HEK293 (cell line): ENCODE data around the gene SLC22A9.

Source experiments
- CTCF ChIA-PET: fragments of 350-600 bp; formaldehyde crosslinking; extraction: SDS; loops from one replicate; lab custom pipeline; 2021; ENCODE audit warnings: antibody characterized with exemption; lab: Yijun Ruan, JAX
- POLR2A ChIA-PET: fragments of 300-600 bp; formaldehyde crosslinking; extraction: SDS; loops from one replicate; lab custom pipeline; 2020; ENCODE audit warnings: antibody characterized with exemption, inconsistent platforms; lab: Yijun Ruan, JAX
- H3K27ac ChIP-seq: fragments of 200-500 bp; sonication (Bioruptor generic); 2 replicates; pipeline ENCODE4 v1.5.1; 2014; ENCODE audit warnings: low read depth, low read length, control low read depth, inconsistent platforms; ENCODE audit errors: extremely low read depth
- H3K36me3 ChIP-seq, 2 experiments: fragments of 200-500 bp in 1 of 2; sonication (Bioruptor generic) in 1 of 2; 1 replicate in 1 of 2; 2 replicates in 1 of 2; pipeline ENCODE4 v1.5.1; 2014 to 2017; ENCODE audit warnings: inconsistent platforms in 2 of 2, low read length in 2 of 2; ENCODE audit not compliant: control insufficient read depth in 2 of 2, insufficient read depth in 1 of 2
- H3K4me1 ChIP-seq: fragments of 200-500 bp; sonication (Bioruptor generic); 2 replicates; pipeline ENCODE4 v1.5.1; 2014; ENCODE audit warnings: mild to moderate bottlenecking, low read length, inconsistent platforms; ENCODE audit not compliant: control insufficient read depth, insufficient read depth
- H3K4me3 ChIP-seq: 2 replicates; pipeline ENCODE4 v1.5.1; 2011; ENCODE audit warnings: low read depth, mild to moderate bottlenecking, control low read depth, low read length, moderate library complexity
- H3K9me3 ChIP-seq: fragments of 200-500 bp; sonication (Bioruptor generic); 2 replicates; pipeline ENCODE4 v1.5.1; 2014; ENCODE audit warnings: low read depth, low read length, inconsistent platforms; ENCODE audit not compliant: control insufficient read depth, insufficient read depth
- AEBP2 ChIP-seq: fragments of 450-650 bp; formaldehyde crosslinking; IDR thresholded peaks from 2 replicates; pipeline ENCODE4 v1.5.1; 2016; ENCODE audit warnings: missing biosample characterization, missing genetic modification characterization, borderline replicate concordance
- GLIS2 ChIP-seq: fragments of 450-650 bp; formaldehyde crosslinking; IDR thresholded peaks from 2 replicates; pipeline ENCODE4 v1.5.1; 2016; ENCODE audit warnings: missing biosample characterization, missing genetic modification characterization
- SETDB1 ChIP-seq: IDR thresholded peaks from one replicate; pipeline ENCODE4 v1.6.1; 2017; ENCODE audit warnings: mild to moderate bottlenecking, low read length, moderate library complexity, mixed read lengths; ENCODE audit not compliant: insufficient read length
- ZFP69B ChIP-seq: fragments of 450-650 bp; formaldehyde crosslinking; IDR thresholded peaks from 2 replicates; pipeline ENCODE4 v1.5.1; 2016; ENCODE audit warnings: missing biosample characterization, missing genetic modification characterization
- ZNF148 ChIP-seq: fragments of 450-650 bp; formaldehyde crosslinking; IDR thresholded peaks from 2 replicates; pipeline ENCODE4 v1.5.0; 2017; ENCODE audit warnings: missing biosample characterization, missing genetic modification characterization, borderline replicate concordance
- ZNF157 ChIP-seq: fragments of 450-650 bp; formaldehyde crosslinking; IDR thresholded peaks from 2 replicates; pipeline ENCODE4 v1.5.1; 2016; ENCODE audit warnings: missing biosample characterization, missing genetic modification characterization
- ZNF214 ChIP-seq: fragments of 450-650 bp; formaldehyde crosslinking; IDR thresholded peaks from 2 replicates; pipeline ENCODE4 v1.5.1; 2017; ENCODE audit warnings: missing biosample characterization, mild to moderate bottlenecking, missing genetic modification characterization, borderline replicate concordance
- ZNF354C ChIP-seq: fragments of 450-650 bp; formaldehyde crosslinking; IDR thresholded peaks from 2 replicates; pipeline ENCODE4 v1.5.1; 2016; ENCODE audit warnings: missing biosample characterization, missing genetic modification characterization, low read depth, borderline replicate concordance
- ZNF423 ChIP-seq: fragments of 450-650 bp; formaldehyde crosslinking; IDR thresholded peaks from 2 replicates; pipeline ENCODE4 v1.5.1; 2016; ENCODE audit warnings: missing biosample characterization, missing genetic modification characterization
- ZNF433 ChIP-seq: fragments of 450-650 bp; formaldehyde crosslinking; IDR thresholded peaks from 2 replicates; pipeline ENCODE4 v1.5.1; 2016; ENCODE audit warnings: missing biosample characterization, missing genetic modification characterization, low read depth
- ZNF510 ChIP-seq: fragments of 450-650 bp; formaldehyde crosslinking; IDR thresholded peaks from 2 replicates; pipeline ENCODE4 v1.5.1; 2018; ENCODE audit warnings: mild to moderate bottlenecking, missing genetic modification characterization, missing biosample characterization; ENCODE audit not compliant: insufficient replicate concordance
- ZNF621 ChIP-seq: fragments of 450-650 bp; formaldehyde crosslinking; IDR thresholded peaks from 2 replicates; pipeline ENCODE4 v1.5.1; 2017; ENCODE audit warnings: missing biosample characterization, missing genetic modification characterization
- ZNF626 ChIP-seq: fragments of 450-650 bp; sonication (Bioruptor Pico); formaldehyde crosslinking; IDR thresholded peaks from 2 replicates; pipeline ENCODE4 v1.5.1; 2018; ENCODE audit warnings: missing biosample characterization, missing genetic modification characterization, inconsistent platforms
- ZNF707 ChIP-seq: fragments of 450-650 bp; formaldehyde crosslinking; IDR thresholded peaks from 2 replicates; pipeline ENCODE4 v1.5.1; 2016; ENCODE audit warnings: missing biosample characterization, missing genetic modification characterization
- ZNF768 ChIP-seq: fragments of 450-650 bp; formaldehyde crosslinking; IDR thresholded peaks from 2 replicates; pipeline ENCODE4 v1.5.1; 2018; ENCODE audit warnings: missing biosample characterization, mild to moderate bottlenecking, missing genetic modification characterization
- ZSCAN4 ChIP-seq: fragments of 450-650 bp; formaldehyde crosslinking; IDR thresholded peaks from 2 replicates; pipeline ENCODE4 v1.5.1; 2017; ENCODE audit warnings: missing biosample characterization, missing genetic modification characterization
- TF ChIP-seq, protein P1 (sequence below): fragments of 450-650 bp; formaldehyde crosslinking; IDR thresholded peaks from 2 replicates; pipeline ENCODE4 v1.5.1; 2016; ENCODE audit warnings: missing biosample characterization, missing genetic modification characterization
- TF ChIP-seq, protein P2 (sequence below): fragments of 450-650 bp; formaldehyde crosslinking; IDR thresholded peaks from 2 replicates; pipeline ENCODE4 v1.5.1; 2017; ENCODE audit warnings: missing biosample characterization, missing genetic modification characterization

Gene SLC22A9

GRCh38 chr11:63371396-63371795, 1.8 kb downstream of the SLC22A9 start:
- TF ChIP-seq, protein P1, sequence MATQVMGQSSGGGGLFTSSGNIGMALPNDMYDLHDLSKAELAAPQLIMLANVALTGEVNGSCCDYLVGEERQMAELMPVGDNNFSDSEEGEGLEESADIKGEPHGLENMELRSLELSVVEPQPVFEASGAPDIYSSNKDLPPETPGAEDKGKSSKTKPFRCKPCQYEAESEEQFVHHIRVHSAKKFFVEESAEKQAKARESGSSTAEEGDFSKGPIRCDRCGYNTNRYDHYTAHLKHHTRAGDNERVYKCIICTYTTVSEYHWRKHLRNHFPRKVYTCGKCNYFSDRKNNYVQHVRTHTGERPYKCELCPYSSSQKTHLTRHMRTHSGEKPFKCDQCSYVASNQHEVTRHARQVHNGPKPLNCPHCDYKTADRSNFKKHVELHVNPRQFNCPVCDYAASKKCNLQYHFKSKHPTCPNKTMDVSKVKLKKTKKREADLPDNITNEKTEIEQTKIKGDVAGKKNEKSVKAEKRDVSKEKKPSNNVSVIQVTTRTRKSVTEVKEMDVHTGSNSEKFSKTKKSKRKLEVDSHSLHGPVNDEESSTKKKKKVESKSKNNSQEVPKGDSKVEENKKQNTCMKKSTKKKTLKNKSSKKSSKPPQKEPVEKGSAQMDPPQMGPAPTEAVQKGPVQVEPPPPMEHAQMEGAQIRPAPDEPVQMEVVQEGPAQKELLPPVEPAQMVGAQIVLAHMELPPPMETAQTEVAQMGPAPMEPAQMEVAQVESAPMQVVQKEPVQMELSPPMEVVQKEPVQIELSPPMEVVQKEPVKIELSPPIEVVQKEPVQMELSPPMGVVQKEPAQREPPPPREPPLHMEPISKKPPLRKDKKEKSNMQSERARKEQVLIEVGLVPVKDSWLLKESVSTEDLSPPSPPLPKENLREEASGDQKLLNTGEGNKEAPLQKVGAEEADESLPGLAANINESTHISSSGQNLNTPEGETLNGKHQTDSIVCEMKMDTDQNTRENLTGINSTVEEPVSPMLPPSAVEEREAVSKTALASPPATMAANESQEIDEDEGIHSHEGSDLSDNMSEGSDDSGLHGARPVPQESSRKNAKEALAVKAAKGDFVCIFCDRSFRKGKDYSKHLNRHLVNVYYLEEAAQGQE (tag by site-specific recombination), result no peak
- TF ChIP-seq ZNF433 (no peak), ZFP69B (tag by site-specific recombination) (no peak), ZSCAN4 (tag by site-specific recombination) (no peak)
- TF ChIP-seq, all 188 proteins: peak for 0
- Histone ChIP-seq H3K36me3 (no peaks in the 10 kb centered on the region), H3K4me1 (no peaks in the 10 kb centered on the region), H3K4me3 (no peak overlapping the region), H3K27ac (no peak overlapping the region), H3K9me3 (no peaks in the 10 kb centered on the region)
- ChIA-PET CTCF (no interaction called here), POLR2A (no interaction called here)

DNA sequence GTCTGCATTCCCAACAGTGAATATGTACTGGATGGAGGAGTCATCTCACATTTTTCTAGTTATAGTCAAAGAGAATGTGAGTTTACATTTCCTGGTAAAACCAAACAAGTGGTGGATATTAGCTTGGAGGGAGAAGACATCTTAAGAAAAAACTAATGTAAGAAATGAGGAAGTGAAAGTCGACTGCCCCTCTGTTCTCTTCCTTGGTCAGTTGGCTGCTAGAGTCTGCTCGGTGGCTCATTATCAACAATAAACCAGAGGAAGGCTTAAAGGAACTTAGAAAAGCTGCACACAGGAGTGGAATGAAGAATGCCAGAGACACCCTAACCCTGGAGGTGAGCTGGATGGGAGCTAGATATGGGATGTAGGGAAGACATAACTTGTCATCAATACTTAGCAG, 5.8 kb downstream of the SLC22A9 start:
- Histone ChIP-seq H3K4me1 (no peaks in the 10 kb centered on the region), H3K36me3 (no peaks in the 10 kb centered on the region), H3K4me3 (no peak overlapping the region), H3K9me3 (no peaks in the 10 kb centered on the region), H3K27ac (no peak overlapping the region)
- ChIA-PET CTCF (no interaction called here), POLR2A (no interaction called here)
- TF ChIP-seq ZNF148 (no peak), ZNF621 (tag by site-specific recombination) (no peak), ZNF157 (no peak), GLIS2 (tag by site-specific recombination) (no peak), AEBP2 (no peak), ZNF626 (no peak), ZNF510 (no peak), ZNF707 (tag by site-specific recombination) (no peak), ZNF214 (tag by site-specific recombination) (no peak), ZNF423 (tag by site-specific recombination) (no peak), ZNF354C (no peak), SETDB1 (no peak), ZNF768 (no peak)
- TF ChIP-seq, protein P2, sequence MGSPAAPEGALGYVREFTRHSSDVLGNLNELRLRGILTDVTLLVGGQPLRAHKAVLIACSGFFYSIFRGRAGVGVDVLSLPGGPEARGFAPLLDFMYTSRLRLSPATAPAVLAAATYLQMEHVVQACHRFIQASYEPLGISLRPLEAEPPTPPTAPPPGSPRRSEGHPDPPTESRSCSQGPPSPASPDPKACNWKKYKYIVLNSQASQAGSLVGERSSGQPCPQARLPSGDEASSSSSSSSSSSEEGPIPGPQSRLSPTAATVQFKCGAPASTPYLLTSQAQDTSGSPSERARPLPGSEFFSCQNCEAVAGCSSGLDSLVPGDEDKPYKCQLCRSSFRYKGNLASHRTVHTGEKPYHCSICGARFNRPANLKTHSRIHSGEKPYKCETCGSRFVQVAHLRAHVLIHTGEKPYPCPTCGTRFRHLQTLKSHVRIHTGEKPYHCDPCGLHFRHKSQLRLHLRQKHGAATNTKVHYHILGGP (tag by site-specific recombination), result no peak
